A673 (cell line): ENCODE measurements around the gene ZDHHC22.

Experiments used
- CTCF ChIP-seq: fragments of 300-800, 200-600 bp; sonication (generic); conservative IDR thresholded peaks from 2 replicates; pipeline ENCODE4 v1.5.1; 2017; ENCODE audit warnings: low read depth, mild to moderate bottlenecking, antibody characterized with exemption, low read length, moderate library complexity, mixed read lengths
- EZH2 ChIP-seq: fragments of 200-600 bp; sonication (generic); IDR thresholded peaks from 2 replicates; pipeline ENCODE4 v1.6.1; 2017; ENCODE audit warnings: borderline replicate concordance, low read depth, mild to moderate bottlenecking, mixed read lengths, antibody characterized with exemption, low read length; ENCODE audit not compliant: poor library complexity, severe bottlenecking

- TF ChIP-seq CTCF = no peak
- no peak for TF ChIP-seq EZH2
These were observed 1.5 kb upstream of the ZDHHC22 start for GRCh38 chr14:77143071-77143470.
